MM.1S (cell line): Measurements from ENCODE around the gene SYNE2.
"Not testable (repeated sequence)": the region's sequence is repeated elsewhere in the genome, so short reads cannot be mapped to it uniquely, and the experiment has no call there.

Source experiments
- DNase-seq: peaks from one replicate; pipeline ENCODE4 v3.0.0-alpha.2; 2015
- H2AFZ ChIP-seq: fragments of 300-600 bp; sonication (generic); 2 replicates; pipeline ENCODE4 v1.6.0; 2016; ENCODE audit warnings: antibody characterized with exemption, low read length
- H3F3A ChIP-seq: fragments of 300-600 bp; sonication (generic); 2 replicates; pipeline ENCODE4 v1.6.1; 2016; ENCODE audit warnings: mild to moderate bottlenecking, antibody characterized with exemption, low read length, moderate library complexity, mixed read lengths; ENCODE audit not compliant: insufficient read depth
- H3K27ac ChIP-seq: fragments of 300-600 bp; sonication (generic); 2 replicates; pipeline ENCODE4 v1.5.1; 2016; ENCODE audit warnings: mild to moderate bottlenecking, low read length
- H3K27me3 ChIP-seq: fragments of 300-600 bp; sonication (generic); replicated peaks from 2 replicates; pipeline ENCODE4 v1.6.0; 2016; ENCODE audit warnings: low read length; ENCODE audit not compliant: insufficient read depth
- H3K36me3 ChIP-seq: fragments of 300-600 bp; sonication (generic); replicated peaks from 2 replicates; pipeline ENCODE4 v1.6.1; 2016; ENCODE audit warnings: mild to moderate bottlenecking, low read length, mixed read lengths; ENCODE audit not compliant: insufficient read depth
- H3K4me1 ChIP-seq: fragments of 300-600 bp; sonication (generic); 2 replicates; pipeline ENCODE4 v1.6.1; 2016; ENCODE audit warnings: low read length, mixed read lengths
- H3K4me2 ChIP-seq: fragments of 300-600 bp; sonication (generic); 2 replicates; pipeline ENCODE4 v1.6.0; 2016; ENCODE audit warnings: low read depth, low read length
- H3K4me3 ChIP-seq: fragments of 300-600 bp; sonication (generic); 2 replicates; pipeline ENCODE4 v1.5.1; 2016; ENCODE audit warnings: low read length, mixed read lengths
- H3K79me2 ChIP-seq: fragments of 300-600 bp; sonication (generic); 2 replicates; pipeline ENCODE4 v1.6.1; 2016; ENCODE audit warnings: mixed run types, low read length, mixed read lengths
- H3K9ac ChIP-seq: fragments of 300-600 bp; sonication (generic); 2 replicates; pipeline ENCODE4 v1.6.1; 2016; ENCODE audit warnings: low read length, mixed read lengths
- H3K9me2 ChIP-seq: fragments of 300-600 bp; sonication (generic); replicated peaks from 2 replicates; pipeline ENCODE4 v1.6.1; 2016; ENCODE audit warnings: mild to moderate bottlenecking, low read length, mixed read lengths; ENCODE audit not compliant: insufficient read depth
- H3K9me3 ChIP-seq: fragments of 300-600 bp; sonication (generic); replicated peaks from 2 replicates; pipeline ENCODE4 v1.6.1; 2016; ENCODE audit warnings: mild to moderate bottlenecking, low read length, mixed read lengths; ENCODE audit not compliant: insufficient read depth
- H4K20me1 ChIP-seq: fragments of 300-600 bp; sonication (generic); 2 replicates; pipeline ENCODE4 v1.6.1; 2016; ENCODE audit warnings: mild to moderate bottlenecking, low read length, moderate library complexity, mixed read lengths; ENCODE audit not compliant: insufficient read depth
- EZH2 ChIP-seq: fragments of 300-600 bp; sonication (generic); optimal IDR thresholded peaks from 2 replicates; pipeline ENCODE3; 2017; ENCODE audit warnings: low read depth, mild to moderate bottlenecking, antibody characterized with exemption, low read length, mixed read lengths
- EZH2phosphoT487 ChIP-seq: fragments of 300-600 bp; sonication (generic); IDR thresholded peaks from 2 replicates; pipeline ENCODE4 v1.6.1; 2018; ENCODE audit warnings: antibody characterized with exemption, low read length
- TF ChIP-seq, protein P1 (sequence below): fragments of 300-600 bp; sonication (generic); IDR thresholded peaks from 2 replicates; pipeline ENCODE4 v1.5.1; 2016; ENCODE audit warnings: antibody characterized with exemption, low read length, mixed read lengths

The SYNE2 gene

DNA sequence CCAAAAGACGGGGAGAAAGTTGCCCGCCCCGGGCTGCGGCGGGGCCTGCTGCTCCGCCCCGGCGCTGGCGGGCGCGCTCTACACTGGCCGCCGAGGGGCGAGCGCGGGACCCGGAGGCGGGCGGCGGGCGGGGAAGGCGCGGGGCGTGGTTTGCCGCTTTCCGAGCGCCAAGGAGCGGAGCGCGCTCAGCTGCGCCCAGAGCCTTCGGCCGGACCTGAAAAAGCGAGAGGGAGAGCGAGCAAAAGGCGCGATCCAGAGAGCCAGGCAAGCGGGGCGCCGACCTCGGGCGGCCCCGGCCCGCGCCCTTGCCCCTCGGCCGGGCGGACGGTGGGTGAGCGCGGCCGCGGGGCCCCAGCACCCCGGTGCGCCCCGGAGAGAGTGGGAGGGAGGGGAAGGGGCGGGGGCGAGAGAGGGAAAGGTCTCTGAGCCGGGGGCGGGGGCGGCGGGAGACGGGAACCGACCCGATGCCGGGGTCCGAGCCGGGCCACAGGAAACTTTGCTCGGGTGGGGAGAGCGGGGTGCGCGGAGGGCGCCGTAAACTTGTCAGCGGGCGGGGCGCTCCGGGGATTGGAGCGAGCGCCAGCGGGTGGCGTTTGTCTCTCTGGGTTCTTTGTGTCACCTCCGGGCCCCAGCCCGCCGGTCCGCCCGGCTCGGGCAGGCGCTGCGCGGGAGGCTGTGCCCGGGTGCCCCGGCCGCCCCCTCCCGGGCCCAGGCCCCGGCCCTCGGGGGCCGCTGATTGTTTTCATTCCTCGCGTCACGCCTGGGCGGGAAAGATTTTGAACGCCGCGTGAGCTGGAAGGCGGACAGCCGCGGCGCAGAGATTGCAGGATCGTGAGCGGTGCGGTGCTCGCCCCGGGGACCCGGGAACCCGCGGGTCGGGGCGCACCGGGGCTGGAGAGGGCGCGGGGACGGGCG lies at the start of gene SYNE2:
TSS of gene SYNE2 (plus strand) at position 188 of the 915 bp plus-strand sequence. CDS start 56,145 bp downstream, outside the sequence.
- Histone ChIP-seq H3K9me3 (no peaks in the 10 kb centered on the region), H3K27ac (peak within 1 kb of the TSS; percentile 45; the same call in 1 of the 2 replicates), H3K9me2 (no peaks in the 10 kb centered on the region), H3F3A (no peaks in the 10 kb centered on the region), H3K79me2 (peaks cover 39% of the 10 kb centered on the region), H3K4me3 (peak within 1 kb of the TSS; percentile 63), H3K9ac (peak within 1 kb of the TSS; percentile 65), H3K36me3 (no peaks in the 10 kb centered on the region), H4K20me1 (no peaks in the 10 kb centered on the region), H3K4me2 (peak within 1 kb of the TSS; percentile 92), H3K27me3 (no peaks in the 10 kb centered on the region), H3K4me1 (no peaks in the 10 kb centered on the region), H2AFZ (peak within 1 kb of the TSS; percentile 85)
- DNase-seq = peak; percentile 61
- TF ChIP-seq, protein P1, sequence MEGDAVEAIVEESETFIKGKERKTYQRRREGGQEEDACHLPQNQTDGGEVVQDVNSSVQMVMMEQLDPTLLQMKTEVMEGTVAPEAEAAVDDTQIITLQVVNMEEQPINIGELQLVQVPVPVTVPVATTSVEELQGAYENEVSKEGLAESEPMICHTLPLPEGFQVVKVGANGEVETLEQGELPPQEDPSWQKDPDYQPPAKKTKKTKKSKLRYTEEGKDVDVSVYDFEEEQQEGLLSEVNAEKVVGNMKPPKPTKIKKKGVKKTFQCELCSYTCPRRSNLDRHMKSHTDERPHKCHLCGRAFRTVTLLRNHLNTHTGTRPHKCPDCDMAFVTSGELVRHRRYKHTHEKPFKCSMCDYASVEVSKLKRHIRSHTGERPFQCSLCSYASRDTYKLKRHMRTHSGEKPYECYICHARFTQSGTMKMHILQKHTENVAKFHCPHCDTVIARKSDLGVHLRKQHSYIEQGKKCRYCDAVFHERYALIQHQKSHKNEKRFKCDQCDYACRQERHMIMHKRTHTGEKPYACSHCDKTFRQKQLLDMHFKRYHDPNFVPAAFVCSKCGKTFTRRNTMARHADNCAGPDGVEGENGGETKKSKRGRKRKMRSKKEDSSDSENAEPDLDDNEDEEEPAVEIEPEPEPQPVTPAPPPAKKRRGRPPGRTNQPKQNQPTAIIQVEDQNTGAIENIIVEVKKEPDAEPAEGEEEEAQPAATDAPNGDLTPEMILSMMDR = no peak
- TF ChIP-seq EZH2 (no peak), EZH2phosphoT487 (no peak)

DNA sequence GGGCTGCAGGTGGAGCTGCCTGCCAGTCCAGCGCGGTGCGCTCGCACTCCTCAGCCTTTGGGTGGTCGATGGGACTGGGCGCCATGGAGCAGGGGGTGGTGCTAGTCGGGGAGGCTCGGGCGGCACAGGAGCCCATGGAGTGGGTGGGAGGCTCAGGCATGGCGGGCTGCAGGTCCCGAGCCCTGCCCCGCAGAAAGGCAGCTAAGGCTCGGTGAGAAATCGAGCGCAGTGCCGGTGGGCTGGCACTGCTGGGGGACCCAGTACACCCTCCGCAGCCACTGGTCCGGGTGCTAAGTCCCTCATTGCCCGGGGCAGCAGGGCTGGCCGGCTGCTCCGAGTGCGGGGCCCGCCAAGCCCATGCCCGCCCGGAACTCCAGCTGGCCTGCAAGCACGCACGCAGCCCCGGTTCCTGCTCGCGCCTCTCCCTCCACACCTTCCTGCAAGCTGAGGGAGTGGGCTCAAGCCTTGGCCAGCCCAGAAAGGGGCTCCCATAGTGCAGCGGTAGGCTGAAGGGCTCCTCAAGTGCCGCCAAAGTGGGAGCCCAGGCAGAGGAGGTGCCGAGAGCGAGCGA lies 49.5 kb upstream of the SYNE2 start:
- H4K20me1 ChIP-seq, H3K9me2 ChIP-seq, H3F3A ChIP-seq, H3K9me3 ChIP-seq, H3K27me3 ChIP-seq, H3K4me2 ChIP-seq, H2AFZ ChIP-seq, H3K36me3 ChIP-seq, H3K4me3 ChIP-seq, DNase-seq, H3K79me2 ChIP-seq, H3K4me1 ChIP-seq, H3K27ac ChIP-seq, H3K9ac ChIP-seq: not testable (repeated sequence)

DNA sequence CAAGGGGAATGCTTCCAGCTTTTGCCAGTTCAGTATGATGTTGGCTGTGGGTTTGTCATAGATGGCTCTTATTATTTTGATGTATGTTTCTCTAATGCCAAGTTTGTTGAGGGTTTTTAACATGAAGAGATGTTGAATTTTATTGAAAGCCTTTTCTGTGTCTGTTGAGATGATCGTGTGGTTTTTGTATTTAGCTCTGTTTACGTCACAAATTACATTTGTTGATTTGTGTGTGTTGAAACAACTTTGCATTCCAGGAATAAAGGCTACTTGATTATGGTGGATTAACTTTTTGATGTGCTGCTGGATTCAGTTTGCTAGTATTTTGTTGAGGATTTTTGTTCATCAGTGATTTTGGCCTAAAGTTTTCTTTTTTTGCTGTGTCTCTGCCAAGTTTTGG lies 46.7 kb upstream of the SYNE2 start:
- H3K9me3 ChIP-seq, H3K27ac ChIP-seq, H3K27me3 ChIP-seq, H3K9me2 ChIP-seq, H3K36me3 ChIP-seq, H3K4me1 ChIP-seq, DNase-seq, H3K79me2 ChIP-seq, H3K4me2 ChIP-seq, H2AFZ ChIP-seq, H3F3A ChIP-seq, H3K4me3 ChIP-seq, H4K20me1 ChIP-seq, H3K9ac ChIP-seq: not testable (repeated sequence)

- H3F3A ChIP-seq, H3K9me3 ChIP-seq, H3K36me3 ChIP-seq, H3K9ac ChIP-seq, H3K27ac ChIP-seq, H3K27me3 ChIP-seq, H3K4me2 ChIP-seq, DNase-seq, H3K4me3 ChIP-seq, H3K79me2 ChIP-seq, H3K9me2 ChIP-seq, H2AFZ ChIP-seq, H3K4me1 ChIP-seq, H4K20me1 ChIP-seq: not testable (repeated sequence)
These were observed 41.1 kb upstream of the SYNE2 start for GRCh38 chr14:63811692-63812091.
